H9 (cell line): ENCODE measurements around the gene PNO1. TPM values are rescaled to one million over a fixed set of nuclear protein-coding genes. Genes with fewer than 3 reads are reported as not detected.
A peak's percentile ranks its signal among the peaks of the same experiment; 100 is the strongest.

Source experiments
- DNase-seq: peaks from one replicate; pipeline ENCODE4 v3.0.0-alpha.2; 2017
- H2AFZ ChIP-seq: one replicate; pipeline ENCODE4 v1.6.1; 2013; ENCODE audit warnings: mild to moderate bottlenecking, low read length, control low read depth, moderate library complexity
- H2AK5ac ChIP-seq: 2 replicates; pipeline ENCODE4 v1.6.1; 2013; ENCODE audit warnings: low read length, control low read depth, mixed read lengths; ENCODE audit not compliant: insufficient read length
- H2BK120ac ChIP-seq: one replicate; pipeline ENCODE4 v1.6.1; 2013; ENCODE audit warnings: low read depth, mild to moderate bottlenecking, low read length, control low read depth, inconsistent platforms; ENCODE audit not compliant: poor library complexity, severe bottlenecking
- H2BK12ac ChIP-seq: 2 replicates; pipeline ENCODE4 v1.6.1; 2013; ENCODE audit warnings: low read length, control low read depth, mixed read lengths, low read depth; ENCODE audit not compliant: insufficient read length
- H2BK15ac ChIP-seq: 2 replicates; pipeline ENCODE4 v1.6.1; 2013; ENCODE audit warnings: low read depth, low read length, control low read depth
- H2BK20ac ChIP-seq: one replicate; pipeline ENCODE4 v1.6.1; 2013; ENCODE audit warnings: low read depth, mild to moderate bottlenecking, low read length, control low read depth, inconsistent platforms; ENCODE audit not compliant: poor library complexity, severe bottlenecking
- H2BK5ac ChIP-seq: 2 replicates; pipeline ENCODE4 v1.6.1; 2013; ENCODE audit warnings: low read length, control low read depth, mixed read lengths; ENCODE audit not compliant: insufficient read length
- H3K14ac ChIP-seq: 2 replicates; pipeline ENCODE4 v1.6.1; 2013; ENCODE audit warnings: low read length, control low read depth; ENCODE audit not compliant: insufficient read depth
- H3K18ac ChIP-seq: 2 replicates; pipeline ENCODE4 v1.6.1; 2013; ENCODE audit warnings: low read depth, mild to moderate bottlenecking, mixed read lengths, low read length, control low read depth; ENCODE audit not compliant: insufficient read length
- H3K23ac ChIP-seq: 2 replicates; pipeline ENCODE4 v1.6.1; 2013; ENCODE audit warnings: low read length, control low read depth, mixed read lengths, low read depth; ENCODE audit not compliant: insufficient read length
- H3K23me2 ChIP-seq: 2 replicates; pipeline ENCODE4 v1.6.1; 2013; ENCODE audit warnings: low read depth, mild to moderate bottlenecking, mixed read lengths, low read length, control low read depth; ENCODE audit not compliant: insufficient read length, poor library complexity, severe bottlenecking
- H3K27ac ChIP-seq: 2 replicates; pipeline ENCODE4 v1.5.1; 2013; ENCODE audit warnings: low read length, control low read depth, mixed read lengths, low read depth; ENCODE audit not compliant: insufficient read length
- H3K27me3 ChIP-seq: 2 replicates; pipeline ENCODE4 v1.6.1; 2013; ENCODE audit warnings: low read length, control low read depth, inconsistent platforms; ENCODE audit not compliant: insufficient read depth
- H3K4ac ChIP-seq: 2 replicates; pipeline ENCODE4 v1.6.1; 2013; ENCODE audit warnings: low read depth, mild to moderate bottlenecking, control low read depth, inconsistent platforms, low read length, moderate library complexity
- H3K4me1 ChIP-seq: 2 replicates; pipeline ENCODE4 v1.6.1; 2013; ENCODE audit warnings: low read length, control low read depth, inconsistent platforms; ENCODE audit not compliant: insufficient read depth
- H3K4me2 ChIP-seq: 2 replicates; pipeline ENCODE4 v1.6.1; 2013; ENCODE audit warnings: low read length, control low read depth, mixed read lengths; ENCODE audit not compliant: insufficient read length, insufficient read depth
- H3K56ac ChIP-seq: 2 replicates; pipeline ENCODE4 v1.6.1; 2013; ENCODE audit warnings: low read depth, mild to moderate bottlenecking, mixed read lengths, low read length, control low read depth; ENCODE audit not compliant: insufficient read length
- H3K79me1 ChIP-seq: 2 replicates; pipeline ENCODE4 v1.6.1; 2013; ENCODE audit warnings: low read depth, mild to moderate bottlenecking, moderate library complexity, low read length, control low read depth, inconsistent platforms; ENCODE audit not compliant: insufficient read depth, poor library complexity, severe bottlenecking
- H3K79me2 ChIP-seq: 2 replicates; pipeline ENCODE4 v1.6.1; 2013; ENCODE audit warnings: low read length, control low read depth, inconsistent platforms; ENCODE audit not compliant: insufficient read depth
- H3K9ac ChIP-seq: 2 replicates; pipeline ENCODE4 v1.6.1; 2013; ENCODE audit warnings: low read length, control low read depth, mixed read lengths; ENCODE audit not compliant: insufficient read length; ENCODE audit errors: extremely low read depth
- H3K9me3 ChIP-seq: one replicate; pipeline ENCODE4 v1.6.1; 2013; ENCODE audit warnings: low read depth, low read length, inconsistent platforms; ENCODE audit not compliant: control insufficient read depth
- H3T11ph ChIP-seq: one replicate; pipeline ENCODE4 v1.6.1; 2013; ENCODE audit warnings: mild to moderate bottlenecking, low read length, control low read depth, inconsistent platforms
- H4K20me1 ChIP-seq: one replicate; pipeline ENCODE4 v1.6.1; 2013; ENCODE audit not compliant: control insufficient read depth, insufficient read length, insufficient read depth
- H4K5ac ChIP-seq: 2 replicates; pipeline ENCODE4 v1.6.1; 2013; ENCODE audit warnings: low read depth, mild to moderate bottlenecking, mixed read lengths, low read length, control low read depth; ENCODE audit not compliant: insufficient read length
- H4K8ac ChIP-seq: replicated peaks from 2 replicates; pipeline ENCODE4 v1.6.1; 2013; ENCODE audit warnings: low read length, control low read depth, mixed read lengths, low read depth; ENCODE audit not compliant: insufficient read length
- H4K91ac ChIP-seq: 2 replicates; pipeline ENCODE4 v1.6.1; 2013; ENCODE audit warnings: low read depth, mild to moderate bottlenecking, moderate library complexity, mixed read lengths, low read length, control low read depth; ENCODE audit not compliant: insufficient read length
- H3K27ac Mint-ChIP-seq, 3 experiments: 2 replicates in 2 of 3; 3 replicates in 1 of 3; pipeline ENCODE4 v1.8.0; 2020 to 2021; ENCODE audit warnings: mixed read lengths in 3 of 3, mild to moderate bottlenecking in 1 of 3, moderate library complexity in 1 of 3
- H3K27me3 Mint-ChIP-seq: 2 replicates; pipeline ENCODE4 v1.8.0; 2021; ENCODE audit warnings: low read depth, mild to moderate bottlenecking, moderate library complexity, mixed read lengths
- H3K36me3 Mint-ChIP-seq, 3 experiments: 2 replicates in 2 of 3; 3 replicates in 1 of 3; pipeline ENCODE4 v1.8.0; 2020 to 2021; ENCODE audit warnings: low read depth in 3 of 3, mixed read lengths in 3 of 3; ENCODE audit not compliant: insufficient read depth in 1 of 3
- H3K4me1 Mint-ChIP-seq, 2 experiments: 2 replicates each; pipeline ENCODE4 v1.8.0; 2020; ENCODE audit warnings: mixed read lengths in 2 of 2
- H3K4me3 Mint-ChIP-seq, 2 experiments: 2 replicates in 1 of 2; 3 replicates in 1 of 2; pipeline ENCODE4 v1.8.0; 2020 to 2021; ENCODE audit warnings: mild to moderate bottlenecking in 2 of 2, mixed read lengths in 2 of 2, moderate library complexity in 1 of 2
- H3K9me3 Mint-ChIP-seq, 2 experiments: 2 replicates in 1 of 2; 3 replicates in 1 of 2; pipeline ENCODE4 v1.8.0; 2020; ENCODE audit warnings: mild to moderate bottlenecking in 2 of 2, mixed read lengths in 2 of 2, moderate library complexity in 1 of 2
- CTCF ChIP-seq: fragments of 200-600 bp; sonication (generic); conservative IDR thresholded peaks from 3 replicates; pipeline ENCODE4 v1.8.0; 2021; ENCODE audit warnings: antibody characterized with exemption, mild to moderate bottlenecking
- WGBS: extraction: QIAGEN DNeasy Blood & Tissue Kit; methylation state at CpG from one replicate; pipeline ENCODE4 v1.1.7; 2013; ENCODE audit warnings: missing lambda C conversion rate, low lambda C conversion rate, mixed read lengths; ENCODE audit not compliant: insufficient read length; ENCODE audit errors: extremely low coverage; 5-methylcytosine and 5-hydroxymethylcytosine counted together
- total RNA-seq: library from RNA; stranded (reverse); gene quantifications from 2 replicates; pipeline ENCODE4 v1.2.1, GENCODE V29; 2021

PNO1 gene
- total RNA-seq, 1 experiment from 2014 or later: 46.5 TPM

- Histone ChIP-seq H3K9me3 (no peaks in the 10 kb centered on the region), H3K18ac (no peak overlapping the region), H3K4me1 (no peaks in the 10 kb centered on the region), H3K23me2 (no peaks in the 10 kb centered on the region), H2BK120ac (no peak overlapping the region), H3K79me2 (no peaks in the 10 kb centered on the region), H4K8ac (no peak overlapping the region), H3T11ph (no peak overlapping the region), H2BK12ac (no peak overlapping the region), H3K56ac (no peak overlapping the region), H3K9ac (no peak overlapping the region), H3K14ac (no peak overlapping the region), H2BK5ac (no peak overlapping the region), H3K4ac (no peak overlapping the region), H2AK5ac (no peak overlapping the region), H3K23ac (no peak overlapping the region), H3K27me3 (no peaks in the 10 kb centered on the region), H4K91ac (no peak overlapping the region), H4K5ac (no peak overlapping the region), H2BK15ac (no peak overlapping the region), H2BK20ac (no peak overlapping the region), H4K20me1 (no peaks in the 10 kb centered on the region), H2AFZ (no peak overlapping the region), H3K79me1 (no peaks in the 10 kb centered on the region), H3K27ac (no peak overlapping the region), H3K4me2 (no peak overlapping the region)
- Mint-ChIP-seq H3K4me1 (peaks cover 6 to 9% of the 10 kb centered on the region in 2 experiments; a peak in 2 of 4 replicates), H3K27me3 (peaks cover 2% of the 10 kb centered on the region), H3K27ac (peak overlapping the region in 1 of 3 experiments; percentile 46; a peak in 1 of 7 replicates), H3K36me3 (no peaks in the 10 kb centered on the region), H3K9me3 (no peaks in the 10 kb centered on the region), H3K4me3 (no peak overlapping the region)
- TF ChIP-seq CTCF: no peak
- WGBS: no CpG with 5 or more reads among the region's 7 CpGs
- DNase-seq: no peak
These were observed 38.9 kb upstream of the PNO1 start for GRCh38 chr2:68118816-68119215.
